ENCODE results near the gene BBOF1.
"Not testable (repeated sequence)": the region's sequence is repeated elsewhere in the genome, so short reads cannot be mapped to it uniquely, and the experiment has no call there.

The BBOF1 gene, protein sequence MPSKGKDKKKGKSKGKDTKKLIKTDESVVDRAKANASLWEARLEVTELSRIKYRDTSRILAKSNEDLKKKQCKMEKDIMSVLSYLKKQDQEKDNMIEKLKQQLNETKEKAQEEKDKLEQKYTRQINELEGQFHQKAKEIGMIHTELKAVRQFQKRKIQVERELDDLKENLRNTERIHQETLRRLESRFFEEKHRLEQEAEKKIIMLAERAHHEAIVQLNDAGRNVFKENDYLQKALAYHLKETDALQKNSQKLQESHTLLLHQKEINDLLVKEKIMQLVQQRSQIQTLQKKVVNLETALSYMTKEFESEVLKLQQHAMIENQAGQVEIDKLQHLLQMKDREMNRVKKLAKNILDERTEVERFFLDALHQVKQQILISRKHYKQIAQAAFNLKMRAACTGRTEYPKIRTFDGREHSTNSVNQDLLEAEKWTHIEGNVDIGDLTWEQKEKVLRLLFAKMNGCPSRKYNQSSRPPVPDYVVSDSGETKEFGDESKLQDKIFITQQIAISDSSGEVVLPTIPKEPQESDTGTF

DNA sequence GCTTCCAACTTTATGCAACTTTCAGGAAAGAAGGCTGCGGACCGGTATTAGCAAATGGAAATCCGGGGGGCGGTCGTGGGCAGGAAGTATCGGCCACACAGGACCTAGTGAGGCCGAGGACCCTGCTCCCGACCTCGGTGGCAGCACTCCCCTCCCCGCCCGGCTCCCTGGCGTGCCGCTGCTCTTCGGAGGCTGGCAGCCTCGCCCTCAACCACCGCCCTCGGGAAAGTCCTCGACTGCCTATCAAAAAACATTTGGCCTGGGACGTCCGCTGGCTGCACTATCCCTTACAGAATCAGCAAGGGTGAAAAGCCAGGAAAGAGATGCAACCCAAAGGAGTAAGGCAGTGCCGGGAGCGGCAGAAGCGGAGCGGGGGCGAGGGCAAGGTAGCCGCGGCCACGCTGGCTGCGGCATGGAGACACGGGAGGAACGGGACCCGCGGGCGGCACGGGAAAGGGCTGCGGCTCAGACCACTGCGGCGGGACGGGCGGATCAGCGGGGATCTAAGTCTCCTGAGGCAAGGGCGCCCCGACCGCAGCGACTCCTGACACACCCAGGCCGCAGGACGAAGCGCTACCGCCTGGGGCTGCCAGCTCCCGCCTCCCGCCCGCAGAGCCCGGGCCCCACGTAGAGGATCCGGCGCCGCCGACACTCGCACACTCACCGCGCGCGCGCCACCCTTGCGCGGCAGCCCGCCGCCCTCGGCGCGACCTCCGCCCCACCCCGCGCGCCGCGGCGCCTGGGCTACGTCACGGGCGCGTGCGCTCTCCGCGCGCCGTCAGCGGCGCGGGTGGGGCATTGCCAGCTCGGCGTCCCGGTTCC is at the start of gene BBOF1, which contains the start of gene ENTPD5:
TSS of gene BBOF1 (plus strand) at position 764 of the 822 bp plus-strand sequence. CDS start 130 bp downstream, outside the sequence.
TSS of gene ENTPD5 (minus strand) at position 703 of the 822 bp plus-strand sequence. CDS start 31,186 bp downstream, outside the sequence.
- DNase-seq (ENCODE audit: extremely low read depth, low read depth): no peak
- peak within 1 kb of the TSS; percentile 88 for H3K4me3 ChIP-seq (replicated peaks; ENCODE audit: low read depth, low read length)

DNA sequence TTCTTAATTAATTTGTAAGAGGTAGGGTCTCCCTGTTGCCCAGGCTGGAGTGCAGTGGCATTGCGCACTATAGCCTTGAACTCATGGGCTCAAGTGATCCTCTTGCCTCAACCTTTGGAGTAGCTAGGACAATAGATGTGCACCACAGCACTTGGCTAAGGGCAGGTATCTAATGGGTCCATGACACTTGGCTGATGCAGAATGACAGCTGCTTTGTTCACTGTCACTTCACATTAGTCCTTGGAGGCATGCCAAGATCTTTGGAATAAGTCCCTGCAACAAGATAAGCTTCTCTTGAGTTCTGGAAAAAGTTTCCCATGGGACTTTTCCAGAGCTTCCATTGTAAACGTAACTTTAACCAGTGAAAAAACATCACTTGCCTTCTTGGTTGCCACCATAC is 45.7 kb upstream of the BBOF1 start:
- DNase-seq (ENCODE audit: extremely low read depth, low read depth): no peak
- TF ChIP-seq, protein P1, sequence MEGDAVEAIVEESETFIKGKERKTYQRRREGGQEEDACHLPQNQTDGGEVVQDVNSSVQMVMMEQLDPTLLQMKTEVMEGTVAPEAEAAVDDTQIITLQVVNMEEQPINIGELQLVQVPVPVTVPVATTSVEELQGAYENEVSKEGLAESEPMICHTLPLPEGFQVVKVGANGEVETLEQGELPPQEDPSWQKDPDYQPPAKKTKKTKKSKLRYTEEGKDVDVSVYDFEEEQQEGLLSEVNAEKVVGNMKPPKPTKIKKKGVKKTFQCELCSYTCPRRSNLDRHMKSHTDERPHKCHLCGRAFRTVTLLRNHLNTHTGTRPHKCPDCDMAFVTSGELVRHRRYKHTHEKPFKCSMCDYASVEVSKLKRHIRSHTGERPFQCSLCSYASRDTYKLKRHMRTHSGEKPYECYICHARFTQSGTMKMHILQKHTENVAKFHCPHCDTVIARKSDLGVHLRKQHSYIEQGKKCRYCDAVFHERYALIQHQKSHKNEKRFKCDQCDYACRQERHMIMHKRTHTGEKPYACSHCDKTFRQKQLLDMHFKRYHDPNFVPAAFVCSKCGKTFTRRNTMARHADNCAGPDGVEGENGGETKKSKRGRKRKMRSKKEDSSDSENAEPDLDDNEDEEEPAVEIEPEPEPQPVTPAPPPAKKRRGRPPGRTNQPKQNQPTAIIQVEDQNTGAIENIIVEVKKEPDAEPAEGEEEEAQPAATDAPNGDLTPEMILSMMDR (IDR thresholded peaks at IDR 0.05; ENCODE audit: low read depth, low read length, missing control alignments): no peak
- no peak overlapping the region for H3K4me3 ChIP-seq (replicated peaks; ENCODE audit: low read depth, low read length)

More for the DNA sequence above, at the start of gene BBOF1, which contains the start of gene ENTPD5:
- TF ChIP-seq, protein P1 (IDR thresholded peaks at IDR 0.05; ENCODE audit: low read depth, low read length, missing control alignments): no peak

DNA sequence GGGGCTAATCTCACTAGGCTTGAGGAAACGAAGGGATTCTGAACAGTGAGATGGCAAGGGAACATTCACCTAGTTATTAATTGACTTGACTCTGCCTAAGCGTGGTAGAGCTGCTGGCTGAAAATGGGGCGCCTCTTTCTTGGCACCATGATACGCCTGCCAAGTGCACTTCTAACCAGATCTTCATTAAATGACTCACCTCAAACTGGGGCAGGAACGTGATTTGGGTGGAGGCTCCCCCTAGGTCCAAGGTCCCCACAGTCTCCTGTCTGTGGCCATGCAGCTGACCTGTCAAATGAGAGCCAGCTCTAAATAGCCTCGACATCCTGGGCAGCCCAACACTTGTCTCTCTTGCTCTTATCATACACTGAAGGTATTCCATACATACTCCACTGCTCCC is 43.0 kb upstream of the BBOF1 start:
- no peak overlapping the region for H3K4me3 ChIP-seq (replicated peaks; ENCODE audit: low read depth, low read length)
- TF ChIP-seq, protein P1 (IDR thresholded peaks at IDR 0.05; ENCODE audit: low read depth, low read length, missing control alignments): no peak
- DNase-seq (ENCODE audit: extremely low read depth, low read depth): no peak

DNA sequence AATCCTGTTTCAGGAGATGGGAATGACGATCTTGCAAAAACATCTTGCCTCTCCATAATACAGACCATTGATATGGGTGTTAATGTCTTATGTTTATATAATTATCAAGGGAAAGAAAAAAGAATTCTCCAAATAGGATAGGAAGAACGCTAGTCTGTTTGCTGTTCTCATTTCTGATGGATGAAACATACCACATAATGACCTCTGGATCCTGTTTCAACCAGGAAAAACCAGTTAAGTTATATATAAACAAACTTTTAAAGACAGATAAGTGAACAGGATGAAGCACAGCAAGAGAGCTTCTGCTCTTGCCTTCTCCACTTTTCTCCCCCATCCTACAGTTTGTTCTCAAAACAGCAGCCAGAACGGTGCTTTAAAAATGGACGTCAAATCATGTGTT is 41.3 kb upstream of the BBOF1 start:
- H3K4me3 ChIP-seq (replicated peaks; ENCODE audit: low read depth, low read length): no peak overlapping the region
- no peak for DNase-seq (ENCODE audit: extremely low read depth, low read depth)
- TF ChIP-seq, protein P1 (IDR thresholded peaks at IDR 0.05; ENCODE audit: low read depth, low read length, missing control alignments): no peak

DNA sequence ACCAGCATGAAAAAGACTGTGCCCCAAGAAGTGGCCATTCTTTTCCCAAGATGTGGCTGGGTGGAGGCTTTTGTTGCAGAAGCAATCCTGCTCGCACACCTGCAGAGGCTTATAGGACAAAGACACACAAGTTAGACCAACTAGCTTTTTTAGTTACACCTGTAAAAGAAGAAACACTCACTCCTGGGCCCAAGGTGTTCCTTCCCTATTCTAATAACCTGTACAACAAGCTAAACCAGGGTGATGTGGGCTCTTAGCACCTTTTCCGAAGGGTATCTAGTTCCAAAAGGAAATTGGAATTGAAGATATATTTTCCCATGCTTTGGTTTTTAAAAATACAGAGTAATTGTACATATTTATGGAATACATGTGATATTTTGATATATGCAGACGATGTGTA is 31.1 kb upstream of the BBOF1 start:
- TF ChIP-seq, protein P1 (IDR thresholded peaks at IDR 0.05; ENCODE audit: low read depth, low read length, missing control alignments): no peak
- DNase-seq (ENCODE audit: extremely low read depth, low read depth): no peak
- no peak overlapping the region for H3K4me3 ChIP-seq (replicated peaks; ENCODE audit: low read depth, low read length)

DNA sequence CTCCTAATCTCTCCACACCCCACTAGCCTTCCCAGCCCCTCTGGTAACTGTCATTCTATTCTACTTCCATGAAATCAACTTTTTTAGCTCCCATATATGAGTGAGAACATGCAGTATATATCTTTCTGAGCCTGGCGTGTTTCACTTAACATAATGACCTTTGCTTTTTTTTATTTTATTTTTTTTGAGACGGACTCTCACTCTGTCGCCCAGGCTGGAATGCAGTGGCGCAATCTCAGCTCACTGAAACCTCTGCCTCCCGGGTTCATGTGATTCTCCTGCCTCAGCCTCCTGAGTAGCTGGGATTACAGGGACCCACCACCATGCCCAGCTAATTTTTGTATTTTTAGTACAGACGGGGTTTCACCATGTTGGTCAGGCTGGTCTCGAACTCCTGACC is 30.5 kb upstream of the BBOF1 start:
- not testable (repeated sequence) for DNase-seq (ENCODE audit: extremely low read depth, low read depth); H3K4me3 ChIP-seq (replicated peaks; ENCODE audit: low read depth, low read length)

DNA sequence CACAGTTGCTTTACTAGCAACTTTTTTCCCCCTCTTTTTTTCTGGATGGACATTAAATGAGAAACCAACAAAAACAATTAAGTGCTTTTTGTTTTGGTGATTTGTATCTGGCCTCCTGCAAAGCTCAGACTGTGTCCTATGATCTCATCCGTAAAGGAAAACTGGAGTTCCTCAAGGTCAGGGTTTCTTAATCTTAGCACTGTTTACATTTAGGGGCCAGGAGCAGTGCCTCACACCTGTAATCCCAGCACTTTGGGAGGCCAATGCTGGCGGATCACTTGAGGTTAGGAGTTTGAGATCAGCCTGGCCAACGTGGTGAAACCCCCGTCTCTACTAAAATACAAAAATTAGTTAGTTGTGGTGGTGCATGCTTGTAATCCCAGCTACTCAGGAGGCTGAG is 28.1 kb upstream of the BBOF1 start:
- TF ChIP-seq, protein P1 (IDR thresholded peaks at IDR 0.05; ENCODE audit: low read depth, low read length, missing control alignments): no peak
- no peak for DNase-seq (ENCODE audit: extremely low read depth, low read depth)
- H3K4me3 ChIP-seq (replicated peaks; ENCODE audit: low read depth, low read length): no peak overlapping the region

DNA sequence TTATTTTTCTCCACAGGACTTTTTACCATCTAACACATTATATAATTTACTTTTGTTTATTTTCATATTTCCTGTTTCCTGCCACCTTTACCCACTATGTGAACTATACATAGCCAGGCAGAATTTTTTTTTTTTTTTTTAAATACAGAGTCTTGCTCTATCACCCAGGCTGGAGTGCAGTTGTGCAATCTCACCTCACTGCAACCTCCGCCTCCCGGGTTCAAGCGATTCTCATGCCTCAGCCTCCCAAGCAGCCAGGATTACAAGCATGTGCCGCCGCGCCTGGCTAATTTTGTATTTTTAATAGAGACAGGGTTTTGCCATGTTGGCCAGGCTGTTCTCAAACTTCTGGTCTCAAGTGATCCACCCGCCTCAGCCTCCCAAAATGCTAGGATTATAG is 24.2 kb upstream of the BBOF1 start:
- not testable (repeated sequence) for DNase-seq (ENCODE audit: extremely low read depth, low read depth); H3K4me3 ChIP-seq (replicated peaks; ENCODE audit: low read depth, low read length)

Data from HFF-Myc (cell line).